ENCODE measurements around the gene AIRE. TPM values are rescaled to one million over a fixed set of nuclear protein-coding genes. Genes with fewer than 3 reads are reported as not detected.

AIRE gene
- total RNA-seq, 1 experiment from 2014 or later, result 0.09 TPM

GRCh38 chr21:44299458-44300261 lies 14.0 kb downstream of the AIRE start, which contains the start of gene PFKL (continued):
- no peak for TF ChIP-seq ZNF532 (CRISPR knock-in tag; IDR thresholded peaks at IDR 0.05; ENCODE audit: borderline replicate concordance)
- no peak for TF ChIP-seq ZNF425 (CRISPR knock-in tag; conservative IDR thresholded peaks at IDR 0.05)
- no peak for TF ChIP-seq PRDM15 (CRISPR knock-in tag; IDR thresholded peaks at IDR 0.05)
- TF ChIP-seq SP1 (CRISPR knock-in tag; conservative IDR thresholded peaks at IDR 0.05), result peak; percentile 72
- TF ChIP-seq HMGA2 (CRISPR knock-in tag; IDR thresholded peaks at IDR 0.05), result no peak
- TF ChIP-seq ZNF121 (CRISPR knock-in tag; IDR thresholded peaks at IDR 0.05), result peak; percentile 94
- no peak for TF ChIP-seq IRF2 (CRISPR knock-in tag; IDR thresholded peaks at IDR 0.05; ENCODE audit: borderline replicate concordance, low read depth)
- no peak for TF ChIP-seq NR3C1 (CRISPR knock-in tag; conservative IDR thresholded peaks at IDR 0.05; ENCODE audit: low read depth)
- TF ChIP-seq MXD4 (CRISPR knock-in tag; IDR thresholded peaks at IDR 0.05; ENCODE audit: borderline replicate concordance), result no peak
- no peak for TF ChIP-seq TEAD1 (CRISPR knock-in tag; IDR thresholded peaks at IDR 0.05)
- TF ChIP-seq FOXK1 (CRISPR knock-in tag; IDR thresholded peaks at IDR 0.05), result peak; percentile 35; the same call in 1 of the 2 replicates
- 0 out of 2 replicates have a peak, but pooled peaks have one; percentile 11 for TF ChIP-seq E2F5 (CRISPR knock-in tag; IDR thresholded peaks at IDR 0.05)
- TF ChIP-seq MYBL2 (CRISPR knock-in tag; IDR thresholded peaks at IDR 0.05), result no peak
- TF ChIP-seq TCF7 (CRISPR knock-in tag; IDR thresholded peaks at IDR 0.05; ENCODE audit: low read depth), result no peak
- TF ChIP-seq ETV6 (CRISPR knock-in tag; IDR thresholded peaks at IDR 0.05), result peak; percentile 57; the same call in 1 of the 2 replicates
